Measurements from ENCODE around the gene NLN. TPM values are rescaled to one million over a fixed set of nuclear protein-coding genes. Genes with fewer than 3 reads are reported as not detected.

NLN gene
- total RNA-seq, 1 experiment from 2014 or later, result 47.1 TPM

- DNase-seq (ENCODE audit: low read depth), result no peak
These were observed 86.8 kb downstream of the NLN start for GRCh38 chr5:65808818-65809217.

- DNase-seq (ENCODE audit: low read depth), result no peak
These were observed 88.0 kb downstream of the NLN start for GRCh38 chr5:65809817-65810531.

- peak; percentile 50 for DNase-seq (ENCODE audit: low read depth)
These were observed 89.0 kb downstream of the NLN start for GRCh38 chr5:65811004-65811403.

GRCh38 chr5:65811885-65812284, 89.9 kb downstream of the NLN start:
- no peak for DNase-seq (ENCODE audit: low read depth)

GRCh38 chr5:65812648-65813047, 90.6 kb downstream of the NLN start:
- no peak for DNase-seq (ENCODE audit: low read depth)

GRCh38 chr5:65813174-65813573, 91.2 kb downstream of the NLN start:
- DNase-seq (ENCODE audit: low read depth), result no peak

- DNase-seq (ENCODE audit: low read depth), result no peak
These were observed 93.2 kb downstream of the NLN start for GRCh38 chr5:65815161-65815560.

- no peak for DNase-seq (ENCODE audit: low read depth)
These were observed 94.7 kb downstream of the NLN start for GRCh38 chr5:65816729-65817128.

GRCh38 chr5:65817931-65818330, 95.9 kb downstream of the NLN start:
- DNase-seq (ENCODE audit: low read depth), result no peak

- DNase-seq (ENCODE audit: low read depth), result no peak
These were observed 96.6 kb downstream of the NLN start for GRCh38 chr5:65818592-65818991.

- no peak for DNase-seq (ENCODE audit: low read depth)
These were observed 97.4 kb downstream of the NLN start for GRCh38 chr5:65819215-65819904.

- DNase-seq (ENCODE audit: low read depth), result no peak
These were observed 97.9 kb downstream of the NLN start for GRCh38 chr5:65819905-65820240.

GRCh38 chr5:65820373-65820772, 98.4 kb downstream of the NLN start:
- DNase-seq (ENCODE audit: low read depth), result no peak

GRCh38 chr5:65821966-65822365, 100.0 kb downstream of the NLN start:
- DNase-seq (ENCODE audit: low read depth), result no peak

- no peak for DNase-seq (ENCODE audit: low read depth)
These were observed 100.7 kb downstream of the NLN start for GRCh38 chr5:65822710-65823109.

GRCh38 chr5:65823204-65823603, 101.2 kb downstream of the NLN start:
- DNase-seq (ENCODE audit: low read depth), result peak; percentile 57

- DNase-seq (ENCODE audit: low read depth), result peak; percentile 43
These were observed 101.9 kb downstream of the NLN start for GRCh38 chr5:65823845-65824445.

- DNase-seq (ENCODE audit: low read depth), result no peak
These were observed 103.7 kb downstream of the NLN start for GRCh38 chr5:65825408-65826328.

GRCh38 chr5:65828022-65828896, 106.3 kb downstream of the NLN start:
- DNase-seq (ENCODE audit: low read depth), result no peak

GRCh38 chr5:65830856-65831255, 108.9 kb downstream of the NLN start:
- no peak for DNase-seq (ENCODE audit: low read depth)

- no peak for DNase-seq (ENCODE audit: low read depth)
These were observed 109.3 kb downstream of the NLN start for GRCh38 chr5:65831276-65831675.

Data from LHCN-M2 (cell line).